OCI-M1 (cell line): Measurements from ENCODE around the gene FMO3.
A peak's percentile ranks its signal among the peaks of the same experiment; 100 is the strongest.

Source experiments
- DNase-seq: peaks from one replicate; lab custom pipeline; 2025; lab: John Stamatoyannopoulos, UW

The FMO3 gene

GRCh38 chr1:171090604-171091003 lies at the start of gene FMO3:
FMO3 (plus strand) TSS chr1:171090905; CDS start chr1:171092659, 1,754 bp downstream.
- DNase-seq = no peak

- DNase-seq = no peak
Observed at GRCh38 chr1:171048014-171048413, 42.7 kb upstream of the FMO3 start.

GRCh38 chr1:171052977-171053376 lies 37.7 kb upstream of the FMO3 start:
- no peak for DNase-seq

GRCh38 chr1:171055966-171056643 lies 34.6 kb upstream of the FMO3 start:
- DNase-seq = no peak

GRCh38 chr1:171061425-171062143 lies 29.1 kb upstream of the FMO3 start:
- no peak for DNase-seq

- DNase-seq = no peak
Observed at GRCh38 chr1:171062902-171063301, 27.8 kb upstream of the FMO3 start.

GRCh38 chr1:171075041-171075440 lies 15.7 kb upstream of the FMO3 start:
- no peak for DNase-seq

- DNase-seq = peak; percentile 58
Observed at GRCh38 chr1:171081314-171081753, 9.4 kb upstream of the FMO3 start.

GRCh38 chr1:171081763-171082201 lies 8.9 kb upstream of the FMO3 start:
- no peak for DNase-seq

- no peak for DNase-seq
Observed at GRCh38 chr1:171082606-171083005, 8.1 kb upstream of the FMO3 start.

GRCh38 chr1:171083222-171083621 lies 7.5 kb upstream of the FMO3 start:
- DNase-seq = no peak

GRCh38 chr1:171084091-171084490 lies 6.6 kb upstream of the FMO3 start:
- no peak for DNase-seq

GRCh38 chr1:171084870-171085269 lies 5.8 kb upstream of the FMO3 start:
- no peak for DNase-seq

GRCh38 chr1:171087896-171088295 lies 2.8 kb upstream of the FMO3 start:
- no peak for DNase-seq

- DNase-seq = peak; percentile 57
Observed at GRCh38 chr1:171103862-171104261, 13.2 kb downstream of the FMO3 start.

- DNase-seq = peak; percentile 7
Observed at GRCh38 chr1:171107262-171107940, 16.7 kb downstream of the FMO3 start.

- DNase-seq = no peak
Observed at GRCh38 chr1:171107969-171108368, 17.3 kb downstream of the FMO3 start.

- no peak for DNase-seq
Observed at GRCh38 chr1:171109966-171110365, 19.3 kb downstream of the FMO3 start.

GRCh38 chr1:171110621-171111326 lies 20.1 kb downstream of the FMO3 start:
- DNase-seq = no peak

- DNase-seq = no peak
Observed at GRCh38 chr1:171112119-171112518, 21.4 kb downstream of the FMO3 start.

GRCh38 chr1:171113382-171113781 lies 22.7 kb downstream of the FMO3 start:
- DNase-seq = no peak

GRCh38 chr1:171115280-171115897 lies 24.7 kb downstream of the FMO3 start:
- no peak for DNase-seq
